NB4 (cell line): ENCODE results near the gene POU6F2.

Experiments
- DNase-seq: peaks from one replicate; pipeline ENCODE4 v3.0.0; 2010; ENCODE audit warnings: low read depth
- H3K4me3 ChIP-seq: one replicate; pipeline ENCODE4 v1.5.1; 2011; ENCODE audit warnings: mild to moderate bottlenecking, low read depth, low read length, moderate library complexity
- MYC ChIP-seq: IDR thresholded peaks from 2 replicates; pipeline ENCODE4 v1.6.1; 2011; ENCODE audit warnings: low read depth, low read length
- POLR2A ChIP-seq: IDR thresholded peaks from 2 replicates; pipeline ENCODE4 v1.6.1; 2011; ENCODE audit warnings: mild to moderate bottlenecking; ENCODE audit not compliant: insufficient read length; ENCODE audit errors: extremely low read depth
- TF ChIP-seq, protein P1 (sequence below): IDR thresholded peaks from 2 replicates; pipeline ENCODE4 v1.6.1; 2011; ENCODE audit warnings: low read depth, low read length
- TF ChIP-seq, protein P2 (sequence below): IDR thresholded peaks from one replicate; pipeline ENCODE4 v1.5.1; 2012; ENCODE audit warnings: low read depth, low read length

Gene POU6F2

DNA sequence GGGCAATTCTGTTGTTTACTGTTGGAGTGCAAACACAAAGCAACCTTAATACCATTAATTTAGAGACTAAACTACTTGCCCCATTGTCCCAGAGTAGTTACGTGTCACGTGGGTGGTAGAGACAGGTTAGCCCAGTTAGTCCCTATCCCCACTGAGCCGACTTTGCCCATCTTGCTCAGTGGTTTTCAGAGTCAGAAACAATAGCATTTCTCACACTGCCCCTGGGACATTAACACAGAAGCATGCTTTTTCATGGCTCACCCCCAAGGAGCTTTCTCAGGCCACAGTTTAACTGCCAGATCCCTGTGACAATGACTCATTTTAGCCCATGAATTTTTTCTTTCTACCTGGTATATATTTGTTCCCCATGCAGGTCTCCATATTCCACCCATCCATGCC is 271.0 kb downstream of the POU6F2 start:
- H3K4me3 ChIP-seq: no peak overlapping the region
- TF ChIP-seq, protein P1, sequence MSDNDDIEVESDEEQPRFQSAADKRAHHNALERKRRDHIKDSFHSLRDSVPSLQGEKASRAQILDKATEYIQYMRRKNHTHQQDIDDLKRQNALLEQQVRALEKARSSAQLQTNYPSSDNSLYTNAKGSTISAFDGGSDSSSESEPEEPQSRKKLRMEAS: no peak
- TF ChIP-seq POLR2A: no peak
- TF ChIP-seq, protein P2, sequence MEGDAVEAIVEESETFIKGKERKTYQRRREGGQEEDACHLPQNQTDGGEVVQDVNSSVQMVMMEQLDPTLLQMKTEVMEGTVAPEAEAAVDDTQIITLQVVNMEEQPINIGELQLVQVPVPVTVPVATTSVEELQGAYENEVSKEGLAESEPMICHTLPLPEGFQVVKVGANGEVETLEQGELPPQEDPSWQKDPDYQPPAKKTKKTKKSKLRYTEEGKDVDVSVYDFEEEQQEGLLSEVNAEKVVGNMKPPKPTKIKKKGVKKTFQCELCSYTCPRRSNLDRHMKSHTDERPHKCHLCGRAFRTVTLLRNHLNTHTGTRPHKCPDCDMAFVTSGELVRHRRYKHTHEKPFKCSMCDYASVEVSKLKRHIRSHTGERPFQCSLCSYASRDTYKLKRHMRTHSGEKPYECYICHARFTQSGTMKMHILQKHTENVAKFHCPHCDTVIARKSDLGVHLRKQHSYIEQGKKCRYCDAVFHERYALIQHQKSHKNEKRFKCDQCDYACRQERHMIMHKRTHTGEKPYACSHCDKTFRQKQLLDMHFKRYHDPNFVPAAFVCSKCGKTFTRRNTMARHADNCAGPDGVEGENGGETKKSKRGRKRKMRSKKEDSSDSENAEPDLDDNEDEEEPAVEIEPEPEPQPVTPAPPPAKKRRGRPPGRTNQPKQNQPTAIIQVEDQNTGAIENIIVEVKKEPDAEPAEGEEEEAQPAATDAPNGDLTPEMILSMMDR: no peak
- TF ChIP-seq MYC: no peak
- DNase-seq: no peak

DNA sequence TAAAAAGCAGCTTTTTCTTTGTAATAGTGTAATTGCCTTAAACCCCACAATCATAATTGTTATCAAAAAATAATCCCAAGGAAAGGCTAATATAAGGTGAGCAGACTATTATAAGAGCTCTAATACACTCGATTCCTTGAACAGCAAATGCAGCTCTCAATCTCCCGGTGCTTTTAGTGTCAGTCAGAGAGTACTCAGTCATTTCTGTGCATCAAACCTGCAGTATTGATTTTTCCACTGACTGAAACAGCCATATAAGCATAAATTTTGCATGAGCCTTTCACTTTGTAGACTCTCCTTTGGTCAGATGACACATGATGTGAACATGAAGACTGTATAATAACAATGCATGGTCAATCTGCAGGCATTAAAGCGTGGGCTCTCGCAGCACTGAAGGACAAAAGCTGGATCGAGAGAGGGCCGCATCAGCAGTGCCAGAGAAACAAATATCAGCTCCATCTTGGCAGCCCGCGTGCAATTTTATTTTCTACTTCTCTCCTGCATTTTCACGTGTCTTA is 272.0 kb downstream of the POU6F2 start:
- H3K4me3 ChIP-seq: no peak overlapping the region

DNA sequence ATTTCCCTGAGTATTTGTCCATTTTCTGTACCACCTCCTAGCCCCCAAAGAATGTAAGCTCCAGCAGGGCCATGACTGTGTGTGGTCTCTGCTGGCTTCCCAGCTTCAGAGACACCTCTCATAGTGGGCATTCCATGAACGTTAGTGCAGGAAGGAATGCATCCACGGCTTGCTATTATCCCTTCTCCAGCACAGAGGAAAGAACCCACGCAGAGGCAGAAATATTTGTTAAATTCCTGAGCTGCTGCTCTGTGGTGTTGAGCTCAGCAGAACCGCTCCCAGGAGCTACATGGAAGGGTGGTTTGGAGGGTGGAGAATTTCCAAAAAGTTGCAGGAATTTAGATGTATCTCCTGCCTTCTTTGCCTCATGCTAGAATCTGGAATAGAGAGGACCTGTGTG is 275.2 kb downstream of the POU6F2 start:
- no peak for TF ChIP-seq POLR2A
- TF ChIP-seq, protein P1: no peak
- TF ChIP-seq, protein P2: no peak
- no peak for TF ChIP-seq MYC
- H3K4me3 ChIP-seq: no peak overlapping the region
- DNase-seq: no peak

More for the DNA sequence above, 272.0 kb downstream of the POU6F2 start:
- DNase-seq: no peak
- TF ChIP-seq, protein P2: no peak
- no peak for TF ChIP-seq POLR2A
- TF ChIP-seq MYC: no peak
- TF ChIP-seq, protein P1: no peak

DNA sequence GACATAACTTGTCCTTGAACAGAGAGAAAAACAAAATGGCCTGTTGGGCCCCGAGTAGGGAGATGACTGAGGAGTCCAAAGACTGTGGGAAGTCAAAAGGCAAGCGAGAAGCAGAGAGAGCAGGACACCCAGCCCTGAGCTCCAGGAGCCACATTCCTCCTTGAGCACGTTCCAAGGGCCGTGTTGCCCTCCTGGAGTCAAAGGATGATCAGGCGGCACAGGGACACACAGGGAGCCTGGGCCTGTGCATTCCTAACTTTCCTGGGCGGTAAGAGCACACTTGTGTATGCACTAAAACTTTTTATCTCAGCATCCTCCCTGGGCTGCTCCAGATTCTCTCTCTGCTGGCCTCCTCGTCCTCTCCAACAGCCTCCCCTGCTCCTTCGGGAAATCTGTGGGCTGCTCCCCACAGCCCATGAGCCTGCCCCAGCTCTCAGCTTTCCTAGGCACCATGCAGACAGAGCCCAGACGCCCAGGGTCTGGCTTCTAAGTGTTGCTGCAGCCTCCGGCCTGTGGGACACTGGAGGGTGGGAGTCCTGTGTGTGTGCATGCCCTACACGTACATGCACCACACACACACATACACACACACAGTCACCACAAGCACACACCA is 281.8 kb downstream of the POU6F2 start:
- no peak for DNase-seq
- TF ChIP-seq, protein P1: no peak
- TF ChIP-seq, protein P2: no peak
- no peak overlapping the region for H3K4me3 ChIP-seq

DNA sequence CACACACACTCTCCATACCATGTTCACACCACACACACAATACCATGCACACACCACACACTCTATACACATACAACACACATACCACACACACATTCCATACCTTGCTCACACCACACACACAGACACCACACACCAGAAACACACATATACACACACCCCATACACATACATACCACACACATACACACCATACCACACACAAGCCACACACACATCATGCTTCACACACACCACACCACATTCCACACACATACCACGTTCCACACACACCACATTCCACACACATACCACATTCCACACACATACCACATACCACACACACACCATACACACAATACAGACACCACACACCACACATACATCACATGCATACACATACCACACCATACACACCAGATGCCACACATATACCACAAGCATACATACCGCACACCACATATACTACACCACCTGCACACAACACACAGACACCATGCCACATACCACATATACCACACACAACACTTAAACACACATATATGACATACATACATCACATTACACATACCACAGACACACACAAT is 282.7 kb downstream of the POU6F2 start:
- no peak for DNase-seq
- no peak overlapping the region for H3K4me3 ChIP-seq
- TF ChIP-seq MYC: no peak
- no peak for TF ChIP-seq POLR2A
- TF ChIP-seq, protein P1: no peak
- TF ChIP-seq, protein P2: no peak
